ENCODE measurements around the gene ZWILCH. TPM values are rescaled to one million over a fixed set of nuclear protein-coding genes. Genes with fewer than 3 reads are reported as not detected.

The ZWILCH gene
- total and polyA plus RNA-seq, 2 of the 4 experiments (the other 2 are of a cell fraction) = 10.5 to 22.2 TPM

- CTCF ChIA-PET = no interaction called here
Observed at GRCh38 chr15:66524838-66525237, 19.7 kb downstream of the ZWILCH start.

More at GRCh38 chr15:66524838-66525237, 19.7 kb downstream of the ZWILCH start:
- H3K27me3 ChIP-seq (ENCODE audit: control insufficient read depth, insufficient read depth, low read length) = no peaks in the 10 kb centered on the region
- H3K18ac ChIP-seq (ENCODE audit: low read depth, low read length) = no peak overlapping the region
- no peak overlapping the region for H3K23ac ChIP-seq (ENCODE audit: low read depth, low read length)
- no peak overlapping the region for H2AK9ac ChIP-seq (replicated peaks; ENCODE audit: low read depth, low read length, poor library complexity)
- H3K36me3 ChIP-seq (ENCODE audit: control insufficient read depth, insufficient read depth, low read length) = peaks cover 5% of the 10 kb centered on the region
- no peak overlapping the region for H3K4me3 ChIP-seq (ENCODE audit: insufficient read depth, low read depth, low read length)
- H4K5ac ChIP-seq (ENCODE audit: low read depth, low read length) = no peak overlapping the region
- ATAC-seq (ENCODE audit: low read depth) (no peak), DNase-seq (no peak)
- H2BK5ac ChIP-seq (ENCODE audit: low read depth, low read length, poor library complexity, severe bottlenecking) = no peak overlapping the region
- no peaks in the 10 kb centered on the region for H3K9me1 ChIP-seq (ENCODE audit: insufficient read depth, low read length)
- POLR2A ChIA-PET (ENCODE audit: unreplicated experiment) = interaction anchor here (0.7 kb wide), 1 partner anchor 20 kb away, joined by 3 read pairs; the partner anchor contains the start of gene ZWILCH
- in situ Hi-C loops (cut with MboI; ENCODE audit: low sequenced_read_pairs) = no loop called here
- no TSS peak for BruUV-seq (replicated peaks)
- no peak overlapping the region for H2AFZ ChIP-seq (replicated peaks; ENCODE audit: low read length, poor library complexity)
- no peak overlapping the region for H3K4ac ChIP-seq (ENCODE audit: low read depth, low read length)
- no peak overlapping the region for H4K91ac ChIP-seq (ENCODE audit: insufficient read depth, low read depth, low read length)
- H3K4me1 ChIP-seq (ENCODE audit: control insufficient read depth, insufficient read depth, low read length) = no peaks in the 10 kb centered on the region
- H4K8ac ChIP-seq (ENCODE audit: low read depth in 2 of 2, low read length in 2 of 2) = no peak overlapping the region
- no peak overlapping the region for H3K4me2 ChIP-seq (ENCODE audit: low read depth, low read length)
- no peak for TF ChIP-seq POLR2A (IDR thresholded peaks at IDR 0.05; ENCODE audit: low read depth, low read length)
- TF ChIP-seq SMC3 (IDR thresholded peaks at IDR 0.05; ENCODE audit: low read depth, low read length) = no peak
- TF ChIP-seq CEBPB (IDR thresholded peaks at IDR 0.05; ENCODE audit: low read depth, low read length) = no peak
- no peak for TF ChIP-seq CTCF (conservative IDR thresholded peaks at IDR 0.05; ENCODE audit: low read depth, low read length)
- TF ChIP-seq MAZ (IDR thresholded peaks at IDR 0.05; ENCODE audit: borderline replicate concordance, low read depth, low read length) = no peak
- TF ChIP-seq MAFK (IDR thresholded peaks at IDR 0.05; ENCODE audit: low read depth, low read length) = no peak
- no peak for TF ChIP-seq CHD1 (IDR thresholded peaks at IDR 0.05; ENCODE audit: low read depth, low read length)
- no peak for TF ChIP-seq FOS (IDR thresholded peaks at IDR 0.05; ENCODE audit: low read depth, low read length)
- TF ChIP-seq RAD21 (IDR thresholded peaks at IDR 0.05; ENCODE audit: low read length) = no peak
- no peak for TF ChIP-seq ELK1 (IDR thresholded peaks at IDR 0.05; ENCODE audit: borderline replicate concordance, low read depth, low read length)
- no peak for TF ChIP-seq BHLHE40 (IDR thresholded peaks at IDR 0.05; ENCODE audit: low read depth, low read length)
- no peak for TF ChIP-seq RCOR1 (IDR thresholded peaks at IDR 0.05; ENCODE audit: insufficient replicate concordance, low read length)
- no peak for TF ChIP-seq USF2 (IDR thresholded peaks at IDR 0.05; ENCODE audit: low read depth, low read length)
- no peak for TF ChIP-seq RFX5 (IDR thresholded peaks at IDR 0.05; ENCODE audit: low read depth, low read length)
- no peak for TF ChIP-seq MXI1 (IDR thresholded peaks at IDR 0.05; ENCODE audit: borderline replicate concordance, low read depth, low read length)
- no peak for TF ChIP-seq NFE2L2 (IDR thresholded peaks at IDR 0.05; ENCODE audit: low read depth, low read length)
- no peak overlapping the region for H2BK120ac ChIP-seq (ENCODE audit: low read depth, low read length)
- no peak overlapping the region for H3K27ac ChIP-seq (ENCODE audit: insufficient read depth, low read length)
- H4K20me1 ChIP-seq (ENCODE audit: insufficient read depth, low read length) = no peaks in the 10 kb centered on the region
- no peak overlapping the region for H2AK5ac ChIP-seq (ENCODE audit: low read depth, low read length)
- H3K79me1 ChIP-seq (ENCODE audit: low read depth in 1 of 2, low read length in 2 of 2) = peaks cover 0 to 3% of the 10 kb centered on the region in 2 experiments; a peak in 2 of 4 replicates
- dilution Hi-C loops (cut with HindIII; ENCODE audit: low sequenced_read_pairs, unreplicated experiment) = no loop called here
- no peak overlapping the region for H3K9ac ChIP-seq (ENCODE audit: low read depth, low read length)
- H3K9me3 ChIP-seq (ENCODE audit: control insufficient read depth, insufficient read depth, low read length) = no peaks in the 10 kb centered on the region
- no peak overlapping the region for H3K14ac ChIP-seq (replicated peaks; ENCODE audit: low read depth, low read length)
- H3K56ac ChIP-seq (ENCODE audit: extremely low read depth, insufficient read depth, low read length) = no peak overlapping the region
- intact Hi-C loops (cut with micrococcal nuclease) = no loop called here
- no peak overlapping the region for H2BK20ac ChIP-seq (ENCODE audit: low read depth, low read length)
- 100% methylated on average over 1 of the region's 4 CpGs; no CpG with 5 or more reads in 1 of the 2 experiments for WGBS, 2 experiments (ENCODE audit: extremely low coverage in 2 of 2, insufficient read length in 1 of 2)
- H2BK15ac ChIP-seq (ENCODE audit: low read depth, low read length) = no peak overlapping the region
